Spleen (tissue), 11 donors: ENCODE data around the gene DDX54. TPM values are rescaled to one million over a fixed set of nuclear protein-coding genes. Genes with fewer than 3 reads are reported as not detected.

ENCODE experiments used
- DNase-seq: peaks from one replicate; pipeline ENCODE4 v3.0.0-alpha.2; 2020
- H3K27ac ChIP-seq, 8 donors: fragments of 200-600 bp; sonication (generic) in 7 of 8; 1 replicate in 4 of 8; 2 replicates in 4 of 8; pipeline versions ENCODE4 v1.5.0 to v1.8.0; 2016 to 2021; ENCODE audit warnings: inconsistent platforms in 4 of 8, mild to moderate bottlenecking in 4 of 8, moderate library complexity in 1 of 8
- H3K27me3 ChIP-seq, 7 donors: fragments of 200-600 bp; sonication (generic) in 6 of 7; replicated peaks in 1 of 7; 1 replicate in 4 of 7; 2 replicates in 3 of 7; pipeline versions ENCODE4 v1.5.0 to v1.8.0; 2016 to 2021; ENCODE audit warnings: inconsistent platforms in 3 of 7, mild to moderate bottlenecking in 1 of 7
- H3K36me3 ChIP-seq, 6 donors: fragments of 200-600 bp; sonication (generic) in 5 of 6; 1 replicate in 4 of 6; 2 replicates in 2 of 6; pipeline versions ENCODE4 v1.5.0 to v1.8.0; 2016 to 2021; ENCODE audit warnings: inconsistent platforms in 2 of 6
- H3K4me1 ChIP-seq, 6 donors: fragments of 200-600 bp; sonication (generic) in 5 of 6; 1 replicate in 3 of 6; 2 replicates in 3 of 6; pipeline versions ENCODE4 v1.5.0 to v1.8.0; 2016 to 2021; ENCODE audit warnings: inconsistent platforms in 3 of 6
- H3K4me3 ChIP-seq, 8 donors: fragments of 200-600 bp; sonication (generic) in 7 of 8; 1 replicate in 4 of 8; 2 replicates in 4 of 8; pipeline versions ENCODE4 v1.5.0 to v1.8.0; 2016 to 2021; ENCODE audit warnings: inconsistent platforms in 4 of 8, mild to moderate bottlenecking in 4 of 8, moderate library complexity in 2 of 8
- H3K9me3 ChIP-seq, 8 donors: fragments of 200-600 bp; sonication (generic) in 7 of 8; 1 replicate in 4 of 8; 2 replicates in 4 of 8; pipeline versions ENCODE4 v1.5.0 to v1.8.0; 2016 to 2021; ENCODE audit warnings: inconsistent platforms in 4 of 8
- CTCF ChIP-seq, 11 experiments: fragments of 200-600 bp in 7 of 11; fragments of 450-650 bp in 4 of 11; sonication (generic) in 4 of 11; IDR thresholded peaks in 8 of 11; conservative IDR thresholded peaks in 3 of 11; 1 replicate in 7 of 11; 2 replicates in 4 of 11; pipeline versions ENCODE4 v1.4.0 to v1.8.0; 2016 to 2021; ENCODE audit warnings: antibody characterized with exemption in 11 of 11, inconsistent platforms in 4 of 11, mild to moderate bottlenecking in 1 of 11
- POLR2A ChIP-seq, 3 donors: fragments of 450-650 bp; IDR thresholded peaks; one replicate each; pipeline ENCODE4 v1.5.1; 2017; ENCODE audit warnings: antibody characterized with exemption in 3 of 3, mild to moderate bottlenecking in 1 of 3
- POLR2AphosphoS5 ChIP-seq, 3 donors: sonication (generic); formaldehyde crosslinking; IDR thresholded peaks; one replicate each; pipeline ENCODE4 v1.5.1; 2017; ENCODE audit warnings: antibody characterized with exemption in 3 of 3
- WGBS, 5 donors: extraction: QIAGEN DNeasy Blood & Tissue Kit in 3 of 5; methylation state at CpG; one replicate each; pipeline versions ENCODE4 v1.1.5 to v1.1.7; 2013 to 2018; 5-methylcytosine and 5-hydroxymethylcytosine counted together
- intact Hi-C: fragments of 100-400 bp; cut with DNase I; formaldehyde crosslinking; loops from one replicate; pipeline ENCODE4 v1.15.0; 2023; ENCODE audit warnings: low total_unique reads
- polyA plus RNA-seq, 3 donors: library from polyadenylated mRNA; stranded (reverse); fragments of 200-250 nt; gene quantifications; one replicate each; pipeline ENCODE4 v1.2.1, GENCODE V29; 2013
- total RNA-seq, 7 donors: library from RNA; depleted of rRNA in 3 of 7; stranded (reverse); fragments of >200 nt in 3 of 7; fragmentation: NEBNext Ultra II Directional in 4 of 7; extraction: Animal tissue kit (Norgen Biotek cat#: 25700) in 4 of 7; gene quantifications; one replicate each; pipeline versions ENCODE4 v1.1.0 to v1.2.1, GENCODE V29; 2016 to 2021
- donor health status: healthy with polysubstance abuse.
- donor health status: DM: no; HTN: no; CAD: no; lungs with moderate emphysema.
- donor health status: DM: no; HTN: no; CAD: no.
- donor health status: Bipolar disorder and iron deficiency.
- donor health status: healthy.
- donor health status: DM: no; HTN: no; CAD: no.
- donor health status: DM: yes; HTN: yes; CAD: no.

DDX54 gene
- total and polyA plus RNA-seq, 10 donors, result 44.4 to 80.3 (median 60.3) TPM

GRCh38 chr12:113202300-113203075, 17.2 kb upstream of the DDX54 start:
- no peak for DNase-seq
- Histone ChIP-seq H3K36me3 (no peaks in the 10 kb centered on the region), H3K4me3 (no peak overlapping the region), H3K4me1 (peaks cover 3 to 82% (median 23%) of the 10 kb centered on the region in 6 donors), H3K27ac (no peak overlapping the region), H3K9me3 (no peaks in the 10 kb centered on the region), H3K27me3 (no peaks in the 10 kb centered on the region)
- TF ChIP-seq POLR2AphosphoS5 (IDR thresholded peaks at IDR 0.05), result no peak
- TF ChIP-seq POLR2A (IDR thresholded peaks at IDR 0.05), result no peak
- TF ChIP-seq CTCF (IDR thresholded peaks at IDR 0.05 in 8 of 11, conservative IDR thresholded peaks at IDR 0.05 in 3 of 11), result no peak
- 75 to 86% (median 77%) methylated on average over 2 to 4 of the region's 4 CpGs for WGBS, 5 donors
- intact Hi-C loops, result no loop called here

- H3K27me3 ChIP-seq, result no peaks in the 10 kb centered on the region
- no peak for DNase-seq
- H3K4me1 ChIP-seq, result peaks cover 0 to 82% (median 24%) of the 10 kb centered on the region in 6 donors
- TF ChIP-seq CTCF (IDR thresholded peaks at IDR 0.05 in 8 of 11, conservative IDR thresholded peaks at IDR 0.05 in 3 of 11), result no peak
- peak in 1 of 3 donors; percentile 12 for TF ChIP-seq POLR2AphosphoS5 (IDR thresholded peaks at IDR 0.05)
- no peaks in the 10 kb centered on the region for H3K36me3 ChIP-seq
- H3K9me3 ChIP-seq, result no peaks in the 10 kb centered on the region
- intact Hi-C loops, result no loop called here
- H3K4me3 ChIP-seq, result no peak overlapping the region
- WGBS, 5 donors, result 80 to 90% (median 86%) methylated on average over 10 to 14 of the region's 14 CpGs
- no peak overlapping the region for H3K27ac ChIP-seq
Observed at GRCh38 chr12:113201187-113202177, 16.2 kb upstream of the DDX54 start.

- 83 to 93% (median 85%) methylated on average over 12 of the region's 12 CpGs for WGBS, 5 donors
- no peaks in the 10 kb centered on the region for H3K27me3 ChIP-seq
- no peak for TF ChIP-seq CTCF (IDR thresholded peaks at IDR 0.05 in 8 of 11, conservative IDR thresholded peaks at IDR 0.05 in 3 of 11)
- TF ChIP-seq POLR2A (IDR thresholded peaks at IDR 0.05), result no peak
- TF ChIP-seq POLR2AphosphoS5 (IDR thresholded peaks at IDR 0.05), result no peak
- no peak for DNase-seq
- peaks cover 0 to 71% (median 20%) of the 10 kb centered on the region in 6 donors for H3K4me1 ChIP-seq
- no peak overlapping the region for H3K27ac ChIP-seq
- no peaks in the 10 kb centered on the region for H3K36me3 ChIP-seq
- no peaks in the 10 kb centered on the region for H3K9me3 ChIP-seq
- intact Hi-C loops, result no loop called here
- no peak overlapping the region for H3K4me3 ChIP-seq
Observed at GRCh38 chr12:113200021-113200797, 14.9 kb upstream of the DDX54 start.
